Adrenal gland (tissue), 12 donors: ENCODE data around the gene ENAH. TPM values are rescaled to one million over a fixed set of nuclear protein-coding genes. Genes with fewer than 3 reads are reported as not detected.

Experiments
- DNase-seq, 7 donors: peaks; one replicate each; pipeline ENCODE4 v3.0.0-alpha.2; 2019 to 2020
- H3K27ac ChIP-seq, 5 donors: fragments of 200-600 bp; sonication (generic) in 4 of 5; 1 replicate in 3 of 5; 2 replicates in 2 of 5; pipeline versions ENCODE4 v1.5.1 to v1.8.0; 2016 to 2020; ENCODE audit warnings: mild to moderate bottlenecking in 1 of 5
- H3K27me3 ChIP-seq: fragments of 200-600 bp; 2 replicates; pipeline ENCODE4 v1.8.0; 2021
- H3K36me3 ChIP-seq, 2 donors: fragments of 200-600 bp; replicated peaks in 1 of 2; 1 replicate in 1 of 2; 2 replicates in 1 of 2; pipeline versions ENCODE4 v1.5.1 to v1.8.0; 2018 to 2022
- H3K4me1 ChIP-seq, 2 donors: fragments of 200-600 bp; replicated peaks in 1 of 2; 1 replicate in 1 of 2; 2 replicates in 1 of 2; pipeline versions ENCODE4 v1.5.1 to v1.8.0; 2018 to 2021
- H3K4me3 ChIP-seq, 4 donors: fragments of 200-600 bp; sonication (generic) in 3 of 4; one replicate each; pipeline ENCODE4 v1.5.1; 2016 to 2018
- H3K9me3 ChIP-seq, 3 donors: fragments of 200-600 bp; sonication (generic) in 1 of 3; replicated peaks in 1 of 3; 1 replicate in 2 of 3; 2 replicates in 1 of 3; pipeline versions ENCODE4 v1.5.1 to v1.8.0; 2016 to 2021
- CTCF ChIP-seq, 6 experiments: fragments of 450-650 bp in 4 of 6; fragments of 200-600 bp in 2 of 6; sonication (generic) in 1 of 6; IDR thresholded peaks; 1 replicate in 5 of 6; 2 replicates in 1 of 6; pipeline versions ENCODE4 v1.5.1 to v1.8.0; 2016 to 2021; ENCODE audit warnings: antibody characterized with exemption in 6 of 6, mild to moderate bottlenecking in 2 of 6, moderate library complexity in 1 of 6
- POLR2A ChIP-seq, 2 donors: fragments of 450-650 bp; IDR thresholded peaks; one replicate each; pipeline ENCODE4 v1.6.1; 2017; ENCODE audit warnings: antibody characterized with exemption in 2 of 2, mild to moderate bottlenecking in 2 of 2, moderate library complexity in 1 of 2
- WGBS, 4 donors: extraction: QIAGEN DNeasy Blood & Tissue Kit in 2 of 4; methylation state at CpG; one replicate each; pipeline versions ENCODE4 v1.1.5 to v1.1.7; 2013 to 2017; 5-methylcytosine and 5-hydroxymethylcytosine counted together
- intact Hi-C, 2 donors: fragments of 100-400 bp; cut with DNase I; formaldehyde crosslinking; loops; one replicate each; pipeline versions ENCODE4 v1.14.1 to v1.15.0; 2022 to 2023
- polyA plus RNA-seq, 3 donors: library from polyadenylated mRNA; stranded (reverse); fragments of 200-250 nt in 2 of 3; fragments of 350-450 nt in 1 of 3; fragmentation: Illumina TruSeq in 1 of 3; extraction: RNeasy Lipid Tissue Mini Kit (QIAGEN cat#74804) in 1 of 3; gene quantifications; one replicate each; pipeline ENCODE4 v1.2.3, GENCODE V29; 2013 to 2014
- total RNA-seq, 9 donors: library from RNA; depleted of rRNA in 4 of 9; stranded (reverse); fragments of >200 nt in 4 of 9; fragments of 120-200 nt in 1 of 9; fragmentation: NEBNext Ultra II Directional in 1 of 9; extraction: Animal tissue kit (Norgen Biotek cat#: 25700) in 1 of 9; gene quantifications; one replicate each; pipeline versions ENCODE4 v1.1.0 to v1.2.4, GENCODE V29; 2013 to 2023
- donor health status: healthy with polysubstance abuse.
- donor health status: Bipolar disorder and iron deficiency.
- donor health status: DM: yes; HTN: yes; CAD: no.
- donor health status: DM: no; HTN: no; CAD: no.
- donor health status: DM: no; HTN: no; CAD: no.
- donor health status: DM: yes; HTN: yes; CAD: no.

ENAH gene
- total and polyA plus RNA-seq, 12 donors, result 10.0 to 142 (median 71.9) TPM

GRCh38 chr1:225525377-225525776 is 127.5 kb downstream of the ENAH start:
- peaks cover 0 to 11% of the 10 kb centered on the region in 2 donors for H3K4me1 ChIP-seq
- DNase-seq, result no peak
- H3K36me3 ChIP-seq, result no peaks in the 10 kb centered on the region
- no peak overlapping the region for H3K27ac ChIP-seq
- WGBS, 4 donors, result 95 to 98% (median 96%) methylated on average over 7 of the region's 7 CpGs
- H3K27me3 ChIP-seq, result no peaks in the 10 kb centered on the region
- intact Hi-C loops, result no loop called here
- no peaks in the 10 kb centered on the region for H3K9me3 ChIP-seq
- TF ChIP-seq POLR2A (IDR thresholded peaks at IDR 0.05) (no peak), CTCF (IDR thresholded peaks at IDR 0.05) (no peak)
- no peak overlapping the region for H3K4me3 ChIP-seq

- 91 to 97% (median 95%) methylated on average over 6 of the region's 6 CpGs for WGBS, 4 donors
- DNase-seq, result no peak
- TF ChIP-seq CTCF (IDR thresholded peaks at IDR 0.05) (no peak), POLR2A (IDR thresholded peaks at IDR 0.05) (no peak)
- peaks cover 0 to 11% of the 10 kb centered on the region in 2 donors for H3K4me1 ChIP-seq
- H3K27me3 ChIP-seq, result no peaks in the 10 kb centered on the region
- no peak overlapping the region for H3K27ac ChIP-seq
- H3K36me3 ChIP-seq, result no peaks in the 10 kb centered on the region
- H3K4me3 ChIP-seq, result no peak overlapping the region
- H3K9me3 ChIP-seq, result no peaks in the 10 kb centered on the region
- intact Hi-C loops, result no loop called here
Measured at GRCh38 chr1:225524570-225524969, 128.4 kb downstream of the ENAH start.

- no peak overlapping the region for H3K4me3 ChIP-seq
- H3K9me3 ChIP-seq, result no peaks in the 10 kb centered on the region
- no peaks in the 10 kb centered on the region for H3K27me3 ChIP-seq
- DNase-seq, result no peak
- 79 to 87% (median 83%) methylated on average over 4 of the region's 4 CpGs for WGBS, 4 donors
- intact Hi-C loops, result no loop called here
- no peaks in the 10 kb centered on the region for H3K36me3 ChIP-seq
- peaks cover 0 to 11% of the 10 kb centered on the region in 2 donors for H3K4me1 ChIP-seq
- H3K27ac ChIP-seq, result no peak overlapping the region
- TF ChIP-seq CTCF (IDR thresholded peaks at IDR 0.05), result no peak
Measured at GRCh38 chr1:225523263-225523950, 129.5 kb downstream of the ENAH start.

GRCh38 chr1:225522588-225523262 is 130.2 kb downstream of the ENAH start:
- no peaks in the 10 kb centered on the region for H3K36me3 ChIP-seq
- H3K9me3 ChIP-seq, result no peaks in the 10 kb centered on the region
- 87 to 100% (median 91%) methylated on average over 1 of the region's 1 CpG for whole genome bisulfite sequencing, 4 donors
- no peaks in the 10 kb centered on the region for H3K27me3 ChIP-seq
- DNase-seq, result no peak
- peaks cover 0 to 11% of the 10 kb centered on the region in 2 donors for H3K4me1 ChIP-seq
- H3K27ac ChIP-seq, result no peak overlapping the region
- H3K4me3 ChIP-seq, result no peak overlapping the region
- intact Hi-C loops, result no loop called here
- no peak for TF ChIP-seq CTCF (IDR thresholded peaks at IDR 0.05)
- TF ChIP-seq POLR2A (IDR thresholded peaks at IDR 0.05), result no peak
